Measurements from ENCODE around the gene HMCN2.

DNA sequence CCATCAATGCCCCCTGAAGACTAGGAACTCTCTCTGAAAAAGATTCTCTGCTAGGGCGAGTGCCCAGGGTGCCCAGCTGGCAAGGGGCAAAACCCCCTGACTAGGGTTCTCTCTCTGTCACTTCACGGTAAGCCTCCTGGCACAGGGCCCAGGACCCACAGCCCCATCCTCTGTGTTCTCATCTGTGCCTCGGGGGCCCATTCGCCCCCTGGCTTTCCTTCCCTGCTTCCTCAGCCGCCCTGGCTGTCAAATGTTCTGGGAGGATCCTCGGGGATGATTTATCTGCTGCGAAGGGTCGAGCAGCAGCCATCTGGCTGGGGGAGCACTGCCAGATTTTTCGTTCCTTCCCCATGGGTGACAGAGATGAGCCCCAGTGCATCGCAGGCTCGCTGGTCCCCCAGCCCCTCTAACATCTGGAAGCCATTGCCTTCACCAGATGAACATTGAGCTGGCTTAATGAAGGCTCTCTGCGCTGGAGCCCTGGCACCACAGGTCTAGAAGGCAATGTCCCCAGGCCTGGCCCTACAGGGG lies 24.2 kb downstream of the HMCN2 start:
- TF ChIP-seq RAD21 (IDR thresholded peaks at IDR 0.05; ENCODE audit: low read depth) (no peak), NFIC (IDR thresholded peaks at IDR 0.05) (no peak), EP300 (IDR thresholded peaks at IDR 0.05; ENCODE audit: borderline replicate concordance) (no peak), MAX (IDR thresholded peaks at IDR 0.05) (no peak), EGR1 (IDR thresholded peaks at IDR 0.05) (no peak), YY1 (IDR thresholded peaks at IDR 0.05; ENCODE audit: low read depth) (no peak), TCF12 (IDR thresholded peaks at IDR 0.05; ENCODE audit: low read depth) (no peak), FOXM1 (IDR thresholded peaks at IDR 0.05; ENCODE audit: borderline replicate concordance, low read depth) (no peak), TAF1 (IDR thresholded peaks at IDR 0.05; ENCODE audit: low read depth) (no peak), CEBPB (IDR thresholded peaks at IDR 0.05) (no peak)
- TF ChIP-seq, protein P1, sequence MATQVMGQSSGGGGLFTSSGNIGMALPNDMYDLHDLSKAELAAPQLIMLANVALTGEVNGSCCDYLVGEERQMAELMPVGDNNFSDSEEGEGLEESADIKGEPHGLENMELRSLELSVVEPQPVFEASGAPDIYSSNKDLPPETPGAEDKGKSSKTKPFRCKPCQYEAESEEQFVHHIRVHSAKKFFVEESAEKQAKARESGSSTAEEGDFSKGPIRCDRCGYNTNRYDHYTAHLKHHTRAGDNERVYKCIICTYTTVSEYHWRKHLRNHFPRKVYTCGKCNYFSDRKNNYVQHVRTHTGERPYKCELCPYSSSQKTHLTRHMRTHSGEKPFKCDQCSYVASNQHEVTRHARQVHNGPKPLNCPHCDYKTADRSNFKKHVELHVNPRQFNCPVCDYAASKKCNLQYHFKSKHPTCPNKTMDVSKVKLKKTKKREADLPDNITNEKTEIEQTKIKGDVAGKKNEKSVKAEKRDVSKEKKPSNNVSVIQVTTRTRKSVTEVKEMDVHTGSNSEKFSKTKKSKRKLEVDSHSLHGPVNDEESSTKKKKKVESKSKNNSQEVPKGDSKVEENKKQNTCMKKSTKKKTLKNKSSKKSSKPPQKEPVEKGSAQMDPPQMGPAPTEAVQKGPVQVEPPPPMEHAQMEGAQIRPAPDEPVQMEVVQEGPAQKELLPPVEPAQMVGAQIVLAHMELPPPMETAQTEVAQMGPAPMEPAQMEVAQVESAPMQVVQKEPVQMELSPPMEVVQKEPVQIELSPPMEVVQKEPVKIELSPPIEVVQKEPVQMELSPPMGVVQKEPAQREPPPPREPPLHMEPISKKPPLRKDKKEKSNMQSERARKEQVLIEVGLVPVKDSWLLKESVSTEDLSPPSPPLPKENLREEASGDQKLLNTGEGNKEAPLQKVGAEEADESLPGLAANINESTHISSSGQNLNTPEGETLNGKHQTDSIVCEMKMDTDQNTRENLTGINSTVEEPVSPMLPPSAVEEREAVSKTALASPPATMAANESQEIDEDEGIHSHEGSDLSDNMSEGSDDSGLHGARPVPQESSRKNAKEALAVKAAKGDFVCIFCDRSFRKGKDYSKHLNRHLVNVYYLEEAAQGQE (IDR thresholded peaks at IDR 0.05; ENCODE audit: low read depth): no peak
- TF ChIP-seq, protein P2, sequence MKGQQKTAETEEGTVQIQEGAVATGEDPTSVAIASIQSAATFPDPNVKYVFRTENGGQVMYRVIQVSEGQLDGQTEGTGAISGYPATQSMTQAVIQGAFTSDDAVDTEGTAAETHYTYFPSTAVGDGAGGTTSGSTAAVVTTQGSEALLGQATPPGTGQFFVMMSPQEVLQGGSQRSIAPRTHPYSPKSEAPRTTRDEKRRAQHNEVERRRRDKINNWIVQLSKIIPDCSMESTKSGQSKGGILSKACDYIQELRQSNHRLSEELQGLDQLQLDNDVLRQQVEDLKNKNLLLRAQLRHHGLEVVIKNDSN (IDR thresholded peaks at IDR 0.05): no peak
